ENCODE results near the gene FLNB. TPM values are rescaled to one million over a fixed set of nuclear protein-coding genes. Genes with fewer than 3 reads are reported as not detected.

FLNB gene, protein sequence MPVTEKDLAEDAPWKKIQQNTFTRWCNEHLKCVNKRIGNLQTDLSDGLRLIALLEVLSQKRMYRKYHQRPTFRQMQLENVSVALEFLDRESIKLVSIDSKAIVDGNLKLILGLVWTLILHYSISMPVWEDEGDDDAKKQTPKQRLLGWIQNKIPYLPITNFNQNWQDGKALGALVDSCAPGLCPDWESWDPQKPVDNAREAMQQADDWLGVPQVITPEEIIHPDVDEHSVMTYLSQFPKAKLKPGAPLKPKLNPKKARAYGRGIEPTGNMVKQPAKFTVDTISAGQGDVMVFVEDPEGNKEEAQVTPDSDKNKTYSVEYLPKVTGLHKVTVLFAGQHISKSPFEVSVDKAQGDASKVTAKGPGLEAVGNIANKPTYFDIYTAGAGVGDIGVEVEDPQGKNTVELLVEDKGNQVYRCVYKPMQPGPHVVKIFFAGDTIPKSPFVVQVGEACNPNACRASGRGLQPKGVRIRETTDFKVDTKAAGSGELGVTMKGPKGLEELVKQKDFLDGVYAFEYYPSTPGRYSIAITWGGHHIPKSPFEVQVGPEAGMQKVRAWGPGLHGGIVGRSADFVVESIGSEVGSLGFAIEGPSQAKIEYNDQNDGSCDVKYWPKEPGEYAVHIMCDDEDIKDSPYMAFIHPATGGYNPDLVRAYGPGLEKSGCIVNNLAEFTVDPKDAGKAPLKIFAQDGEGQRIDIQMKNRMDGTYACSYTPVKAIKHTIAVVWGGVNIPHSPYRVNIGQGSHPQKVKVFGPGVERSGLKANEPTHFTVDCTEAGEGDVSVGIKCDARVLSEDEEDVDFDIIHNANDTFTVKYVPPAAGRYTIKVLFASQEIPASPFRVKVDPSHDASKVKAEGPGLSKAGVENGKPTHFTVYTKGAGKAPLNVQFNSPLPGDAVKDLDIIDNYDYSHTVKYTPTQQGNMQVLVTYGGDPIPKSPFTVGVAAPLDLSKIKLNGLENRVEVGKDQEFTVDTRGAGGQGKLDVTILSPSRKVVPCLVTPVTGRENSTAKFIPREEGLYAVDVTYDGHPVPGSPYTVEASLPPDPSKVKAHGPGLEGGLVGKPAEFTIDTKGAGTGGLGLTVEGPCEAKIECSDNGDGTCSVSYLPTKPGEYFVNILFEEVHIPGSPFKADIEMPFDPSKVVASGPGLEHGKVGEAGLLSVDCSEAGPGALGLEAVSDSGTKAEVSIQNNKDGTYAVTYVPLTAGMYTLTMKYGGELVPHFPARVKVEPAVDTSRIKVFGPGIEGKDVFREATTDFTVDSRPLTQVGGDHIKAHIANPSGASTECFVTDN (N-terminal part only)
- total RNA-seq (2022) (315 and 331 TPM in 2 replicates), Bru-seq, nascent RNA (percentile 94 among the genes with signal in this experiment), BruChase-seq, experiment 1, labeled RNA remaining after a 2-hour chase (percentile 92 among the genes with signal in this experiment), BruChase-seq, experiment 2, labeled RNA remaining after a 6-hour chase (percentile 96 among the genes with signal in this experiment)
- long read RNA-seq, full-length matches to known transcripts, result 30 of 214 reads
- long read RNA-seq, partial matches to known transcripts, result 161 of 214 reads
- long read RNA-seq, other reads (novel, unspliced or antisense), result 23 of 214 reads

- ChIA-PET POLR2A (interaction anchor here (0.6 to 0.9 kb wide), 3 partner anchors 11 to 46 kb away, joined by 3 read pairs; no protein-coding TSS in a partner anchor), CTCF (interaction anchor here (0.6 to 2.9 kb wide), 13 partner anchors 10 to 300 kb away, joined by 3 to 10 read pairs (median 4); partner anchors contain the start of genes HTD2 and RPP14)
- Mint-ChIP-seq H3K27me3 (ENCODE audit: insufficient read depth, unreplicated experiment) (no peaks in the 10 kb centered on the region), H3K27ac (ENCODE audit: unreplicated experiment) (peak within 1 kb of the TSS; percentile 63), H3K36me3 (ENCODE audit: insufficient read depth, unreplicated experiment) (peaks cover 39% of the 10 kb centered on the region), H3K4me3 (ENCODE audit: unreplicated experiment) (peak within 1 kb of the TSS; percentile 90), H3K9me3 (ENCODE audit: unreplicated experiment) (no peaks in the 10 kb centered on the region), H3K4me1 (ENCODE audit: low read depth, unreplicated experiment) (peaks cover 23% of the 10 kb centered on the region)
- Histone ChIP-seq H3K4me3 (ENCODE audit: low read depth, low read length) (peak within 1 kb of the TSS; percentile 100), H3K4me1 (peaks cover 60% of the 10 kb centered on the region), H3K9me3 (no peaks in the 10 kb centered on the region), H3K27me3 (replicated peaks; ENCODE audit: control insufficient read depth, insufficient read depth, low read length) (no peaks in the 10 kb centered on the region), H3K36me3 (ENCODE audit: control insufficient read depth, insufficient read depth, low read length) (peaks cover 2% of the 10 kb centered on the region; the same call in 1 of the 2 replicates)
- BruUV-seq (replicated peaks), result TSS peak; percentile 39
- DNase-seq, result peak; percentile 77 to 85
- intact Hi-C loops (cut with micrococcal nuclease; ENCODE audit: unreplicated experiment), result loop anchor here (2.0 to 5.0 kb wide), 3 partner anchors 50 to 166 kb away; no protein-coding TSS in a partner anchor
- TF ChIP-seq CTCF (IDR thresholded peaks at IDR 0.05; ENCODE audit: insufficient read depth in 1 of 2, low read depth in 1 of 2, low read length in 1 of 2, severe bottlenecking in 1 of 2, unreplicated experiment in 1 of 2), result peak; percentile 74 to 88
These were observed at the start of gene FLNB for GRCh38 chr3:58008141-58009025. Gene FLNB (plus strand): TSS chr3:58008422. CDS start chr3:58008565, 143 bp downstream.

DNA sequence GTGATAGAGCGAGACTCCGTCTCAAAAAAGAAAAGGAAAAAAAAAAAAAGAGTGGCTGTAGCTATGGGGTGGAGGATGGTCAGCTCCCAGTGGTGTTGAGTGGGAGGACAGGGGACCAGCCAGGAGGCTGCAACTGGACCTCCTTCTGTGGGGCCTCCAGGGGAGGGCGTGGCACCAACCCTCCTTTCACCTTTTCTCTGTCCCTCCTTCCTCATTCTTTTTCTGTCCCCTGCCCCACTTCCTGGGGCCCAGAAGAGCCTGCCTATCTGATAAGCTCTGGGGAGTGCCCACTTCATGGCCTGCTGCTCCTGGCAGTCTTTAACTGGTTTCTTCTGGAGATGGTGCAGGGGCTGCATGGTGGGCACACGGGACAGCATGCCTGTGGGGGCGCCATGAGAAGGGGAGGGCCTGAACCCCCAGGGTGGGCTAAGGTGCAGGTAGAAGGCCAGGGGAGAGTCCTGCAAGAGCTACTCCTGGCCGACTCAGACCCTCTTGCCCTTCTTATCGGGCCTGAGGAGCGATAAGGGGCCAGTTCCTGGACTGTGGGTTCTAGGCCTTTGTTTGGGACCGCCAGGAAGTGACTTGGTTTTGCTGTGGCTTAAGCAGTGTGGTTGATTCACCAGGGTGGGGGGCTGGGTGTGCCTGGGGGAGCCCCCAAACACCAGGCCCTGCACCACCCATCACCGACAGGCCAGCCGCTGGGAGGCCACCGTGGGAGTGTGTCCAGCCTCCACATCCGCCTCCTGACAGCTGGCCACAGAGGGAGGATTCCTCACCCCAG lies 49.4 kb upstream of the FLNB start:
- TF ChIP-seq CTCF (IDR thresholded peaks at IDR 0.05; ENCODE audit: insufficient read depth in 1 of 2, low read depth in 1 of 2, low read length in 1 of 2, severe bottlenecking in 1 of 2, unreplicated experiment in 1 of 2), result no peak
- CTCF ChIA-PET, result no interaction called here
- no TSS peak for BruUV-seq (replicated peaks)

More for the DNA sequence above, 49.4 kb upstream of the FLNB start:
- intact Hi-C loops (cut with micrococcal nuclease; ENCODE audit: unreplicated experiment), result no loop called here
- POLR2A ChIA-PET, result interaction anchor here (0.7 kb wide), 1 partner anchor 73 kb away, joined by 4 read pairs; no protein-coding TSS in a partner anchor
- DNase-seq, result peak in 1 of 2 experiments; percentile 79
- Histone ChIP-seq H3K36me3 (ENCODE audit: control insufficient read depth, insufficient read depth, low read length) (no peaks in the 10 kb centered on the region), H3K4me3 (ENCODE audit: low read depth, low read length) (no peak overlapping the region), H3K4me1 (peaks cover 32% of the 10 kb centered on the region), H3K27me3 (replicated peaks; ENCODE audit: control insufficient read depth, insufficient read depth, low read length) (no peaks in the 10 kb centered on the region), H3K9me3 (peaks cover 5% of the 10 kb centered on the region; the same call in 1 of the 2 replicates)
- H3K27me3 Mint-ChIP-seq (ENCODE audit: insufficient read depth, unreplicated experiment), result no peaks in the 10 kb centered on the region
- H3K4me3 Mint-ChIP-seq (ENCODE audit: unreplicated experiment), result no peak overlapping the region
- peaks cover 31% of the 10 kb centered on the region for H3K4me1 Mint-ChIP-seq (ENCODE audit: low read depth, unreplicated experiment)
- H3K27ac Mint-ChIP-seq (ENCODE audit: unreplicated experiment), result peak overlapping the region; percentile 79
- H3K36me3 Mint-ChIP-seq (ENCODE audit: insufficient read depth, unreplicated experiment), result no peaks in the 10 kb centered on the region
- no peaks in the 10 kb centered on the region for H3K9me3 Mint-ChIP-seq (ENCODE audit: unreplicated experiment)

Data from Caco-2 (cell line).